Kidney (tissue), 14 donors: ENCODE results near the gene SYNE1. TPM values are rescaled to one million over a fixed set of nuclear protein-coding genes. Genes with fewer than 3 reads are reported as not detected.
A peak's percentile ranks its signal among the peaks of the same experiment; 100 is the strongest.

Source experiments
- DNase-seq, 5 donors: peaks; one replicate each; pipeline ENCODE4 v3.0.0-alpha.2; 2013 to 2020
- FAIRE-seq: peaks from 2 replicates; lab custom pipeline; 2012; peaks lifted over from hg19 to GRCh38; lab: Jason Lieb, UNC
- H3K27ac ChIP-seq, 2 donors: one replicate each; pipeline ENCODE4 v1.7.0; 2013; ENCODE audit warnings: low read depth in 2 of 2, low read length in 2 of 2, inconsistent platforms in 1 of 2
- H3K27me3 ChIP-seq: one replicate; pipeline ENCODE4 v1.7.1; 2013; ENCODE audit warnings: low read length, inconsistent platforms; ENCODE audit not compliant: control insufficient read depth, insufficient read depth
- H3K36me3 ChIP-seq, 3 donors: one replicate each; pipeline versions ENCODE4 v1.7.0 to v1.7.1; 2013; ENCODE audit warnings: low read length in 3 of 3, control low read depth in 1 of 3, inconsistent platforms in 1 of 3; ENCODE audit not compliant: insufficient read depth in 3 of 3, control insufficient read depth in 2 of 3
- H3K4me1 ChIP-seq, 3 donors: one replicate each; pipeline versions ENCODE4 v1.7.0 to v1.7.1; 2013; ENCODE audit warnings: low read length in 3 of 3, inconsistent platforms in 1 of 3, low read depth in 1 of 3; ENCODE audit not compliant: control insufficient read depth in 2 of 3, insufficient read depth in 2 of 3
- H3K4me3 ChIP-seq, 3 donors: one replicate each; pipeline versions ENCODE4 v1.7.0 to v1.8.1; 2013; ENCODE audit warnings: low read length in 3 of 3, control low read depth in 1 of 3, inconsistent platforms in 1 of 3
- H3K9ac ChIP-seq, 3 donors: one replicate each; pipeline versions ENCODE4 v1.7.0 to v1.7.1; 2013; ENCODE audit warnings: low read length in 3 of 3, control low read depth in 1 of 3, inconsistent platforms in 1 of 3
- H3K9me3 ChIP-seq, 3 donors: one replicate each; pipeline versions ENCODE4 v1.7.0 to v1.7.1; 2013; ENCODE audit warnings: low read length in 3 of 3, control low read depth in 1 of 3, inconsistent platforms in 1 of 3; ENCODE audit not compliant: control insufficient read depth in 2 of 3, insufficient read depth in 1 of 3
- CTCF ChIP-seq: IDR thresholded peaks from 3 replicates; pipeline ENCODE4 v1.5.1; 2012; ENCODE audit warnings: mild to moderate bottlenecking, moderate library complexity, borderline replicate concordance; ENCODE audit not compliant: insufficient read depth; ENCODE audit errors: extremely low read depth
- intact Hi-C: fragments of 100-400 bp; cut with DNase I; formaldehyde crosslinking; loops from one replicate; pipeline ENCODE4 v1.11.1; 2022
- polyA plus RNA-seq: library from polyadenylated mRNA; stranded (reverse); fragments of 350-450 nt; fragmentation: Illumina TruSeq; extraction: RNeasy Lipid Tissue Mini Kit (QIAGEN cat#74804); gene quantifications from one replicate; pipeline ENCODE4 v1.2.3, GENCODE V29; 2014; ENCODE audit warnings: low read depth, low replicate concordance; ENCODE audit not compliant: insufficient read depth
- total RNA-seq: library from RNA; stranded (reverse); fragmentation: NEBNext Ultra II Directional; extraction: Animal tissue kit (Norgen Biotek cat#: 25700); gene quantifications from one replicate; pipeline ENCODE4 v1.2.1, GENCODE V29; 2021
- donor health status: control.
- donor health status: control.
- donor health status: control.
- donor health status: control.
- donor health status: control.
- donor health status: DM: yes; HTN: yes; CAD: no.
- donor health status: Normal renal cell carcinoma (clear cell type).

Gene SYNE1
- total and polyA plus RNA-seq, 2 donors from 2014 or later: 47.8 to 216 TPM

DNA sequence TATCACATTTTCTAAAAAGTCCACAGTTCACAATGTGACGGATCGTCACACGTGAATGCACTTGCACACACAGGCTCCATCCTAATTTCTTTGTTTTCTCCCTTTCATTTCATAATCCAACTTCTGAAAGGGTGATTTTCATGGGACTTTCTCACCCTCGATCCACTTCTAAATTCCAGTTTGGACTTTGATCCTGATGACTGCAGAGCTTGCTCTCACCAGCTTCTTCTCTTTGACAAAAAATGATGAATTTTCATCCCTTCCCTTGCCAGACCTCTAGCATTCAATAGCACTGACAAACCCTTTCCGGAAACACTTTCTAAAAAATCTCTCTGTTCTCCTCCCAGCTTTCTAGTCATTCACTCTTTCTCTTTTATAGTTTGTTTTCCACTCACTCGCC lies 341.2 kb downstream of the SYNE1 start:
- peak overlapping the region in 1 of 2 donors; percentile 20 for H3K27ac ChIP-seq
- FAIRE-seq (no peak), DNase-seq (peak in 1 of 5 donors; percentile 41)

DNA sequence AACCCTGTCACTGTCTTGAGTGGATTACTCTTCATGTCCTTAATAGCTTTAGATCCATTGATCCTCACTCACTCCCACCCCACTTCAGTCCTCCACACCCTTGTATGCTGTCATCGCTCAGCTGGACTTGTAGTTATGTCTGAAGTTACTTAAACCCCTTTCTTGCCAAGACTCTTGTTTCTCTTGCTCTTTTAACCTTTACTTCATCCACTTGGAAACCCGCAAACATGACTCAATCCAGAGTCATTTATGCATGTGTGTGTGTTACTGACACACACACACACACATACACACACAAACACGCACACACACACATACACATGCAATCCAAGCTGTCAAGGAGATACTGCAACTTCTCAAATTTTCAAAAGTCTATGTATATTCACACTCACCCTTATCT lies 341.8 kb downstream of the SYNE1 start:
- Histone ChIP-seq H3K9ac (no peak overlapping the region), H3K27me3 (no peaks in the 10 kb centered on the region), H3K9me3 (no peaks in the 10 kb centered on the region), H3K36me3 (peaks cover 6 to 28% (median 26%) of the 10 kb centered on the region in 3 donors), H3K4me3 (no peak overlapping the region), H3K27ac (no peak overlapping the region), H3K4me1 (peaks cover 0 to 8% (median 8%) of the 10 kb centered on the region in 3 donors)
- no peak for TF ChIP-seq CTCF
- no peak for DNase-seq
- no peak for FAIRE-seq
- intact Hi-C loops: no loop called here

More for the DNA sequence above, 341.2 kb downstream of the SYNE1 start:
- no peak for TF ChIP-seq CTCF
- Histone ChIP-seq H3K9ac (no peak overlapping the region), H3K4me3 (no peak overlapping the region), H3K36me3 (peaks cover 6 to 25% (median 24%) of the 10 kb centered on the region in 3 donors), H3K4me1 (peaks cover 0 to 12% (median 10%) of the 10 kb centered on the region in 3 donors), H3K27me3 (no peaks in the 10 kb centered on the region), H3K9me3 (no peaks in the 10 kb centered on the region)
- intact Hi-C loops: no loop called here

DNA sequence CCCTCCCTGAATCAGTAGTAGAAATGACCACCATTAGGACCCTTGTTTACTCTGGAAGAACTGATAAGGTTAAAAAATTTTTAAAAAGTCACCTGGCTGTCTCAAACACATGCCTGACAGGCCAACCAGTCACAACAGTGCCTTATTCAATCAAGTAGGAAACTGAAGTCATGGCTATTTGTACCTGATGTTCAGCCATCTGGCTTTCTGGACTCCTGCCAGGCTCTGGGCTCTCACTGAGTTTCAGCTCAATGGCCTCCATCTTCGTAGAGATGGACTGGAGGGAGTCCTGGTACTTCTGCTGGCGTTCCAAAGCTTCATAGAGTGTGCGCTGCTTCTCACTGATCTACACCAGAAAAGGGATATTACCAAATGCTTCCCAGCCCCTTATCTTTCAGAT lies 343.8 kb downstream of the SYNE1 start:
- no peaks in the 10 kb centered on the region for H3K27me3 ChIP-seq
- peaks cover 8 to 38% (median 33%) of the 10 kb centered on the region in 3 donors for H3K36me3 ChIP-seq
- H3K4me3 ChIP-seq: no peak overlapping the region
- TF ChIP-seq CTCF: no peak
- peaks cover 0 to 8% (median 8%) of the 10 kb centered on the region in 3 donors for H3K4me1 ChIP-seq
- FAIRE-seq: no peak
- H3K9ac ChIP-seq: no peak overlapping the region
- H3K27ac ChIP-seq: no peak overlapping the region
- H3K9me3 ChIP-seq: no peaks in the 10 kb centered on the region
- DNase-seq: no peak
- intact Hi-C loops: no loop called here

DNA sequence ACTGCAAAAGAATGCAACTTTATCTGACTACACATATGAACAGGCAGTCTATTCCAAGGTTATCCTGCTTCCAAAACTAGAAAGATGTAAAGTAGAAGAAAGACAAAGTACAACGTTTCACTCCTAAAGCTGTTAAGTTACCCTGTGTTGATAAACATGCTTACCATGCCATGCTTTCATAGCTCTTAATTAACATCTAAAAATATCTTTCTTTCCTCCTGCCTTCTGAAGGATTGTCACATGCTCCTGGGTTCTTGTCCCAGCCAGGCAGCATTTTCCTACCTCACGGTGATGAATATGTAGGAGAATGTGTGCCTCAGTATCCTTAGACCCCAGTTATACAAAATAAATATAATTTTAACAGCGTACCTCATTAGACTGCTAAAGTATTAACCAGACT lies 344.6 kb downstream of the SYNE1 start:
- FAIRE-seq (no peak), DNase-seq (no peak)
- H3K4me1 ChIP-seq: peaks cover 0 to 8% (median 8%) of the 10 kb centered on the region in 3 donors
- no peak overlapping the region for H3K27ac ChIP-seq
- no peaks in the 10 kb centered on the region for H3K9me3 ChIP-seq
- intact Hi-C loops: no loop called here
- no peak overlapping the region for H3K9ac ChIP-seq
- H3K36me3 ChIP-seq: peaks cover 8 to 44% (median 32%) of the 10 kb centered on the region in 3 donors
- no peak for TF ChIP-seq CTCF
- H3K4me3 ChIP-seq: no peak overlapping the region
- H3K27me3 ChIP-seq: no peaks in the 10 kb centered on the region
